CD14-positive monocyte (primary cell): ENCODE results near the gene DNAJB14. TPM values are rescaled to one million over a fixed set of nuclear protein-coding genes. Genes with fewer than 3 reads are reported as not detected.

Experiments used
- DNase-seq, 3 donors: peaks; one replicate each; pipeline ENCODE4 v3.0.0-alpha.2; 2011 to 2022
- H2AFZ ChIP-seq: 2 replicates; pipeline ENCODE4 v1.6.0; 2012; ENCODE audit warnings: mild to moderate bottlenecking, low read depth, low read length, inconsistent platforms; ENCODE audit not compliant: insufficient read depth, poor library complexity, severe bottlenecking
- H3K27ac ChIP-seq, 2 donors: 1 replicate in 1 of 2; 2 replicates in 1 of 2; pipeline ENCODE4 v1.5.1; 2012 to 2013; ENCODE audit warnings: low read length in 2 of 2, control low read depth in 1 of 2, inconsistent platforms in 1 of 2, low read depth in 1 of 2, mild to moderate bottlenecking in 1 of 2
- H3K27me3 ChIP-seq, 2 donors: one replicate each; pipeline versions ENCODE4 v1.6.0 to v1.6.1; 2011 to 2013; ENCODE audit warnings: low read length in 2 of 2; ENCODE audit not compliant: control insufficient read depth in 2 of 2, insufficient read depth in 2 of 2
- H3K36me3 ChIP-seq, 2 donors: replicated peaks in 1 of 2; 1 replicate in 1 of 2; 2 replicates in 1 of 2; pipeline versions ENCODE4 v1.5.1 to v1.6.1; 2012 to 2013; ENCODE audit warnings: low read length in 2 of 2, control low read depth in 1 of 2, inconsistent platforms in 1 of 2, mild to moderate bottlenecking in 1 of 2; ENCODE audit not compliant: insufficient read depth in 2 of 2, control insufficient read depth in 1 of 2
- H3K4me1 ChIP-seq, 2 donors: 1 replicate in 1 of 2; 2 replicates in 1 of 2; pipeline versions ENCODE4 v1.5.1 to v1.6.1; 2012 to 2013; ENCODE audit warnings: low read length in 2 of 2, control low read depth in 1 of 2, inconsistent platforms in 1 of 2, mild to moderate bottlenecking in 1 of 2, moderate library complexity in 1 of 2; ENCODE audit not compliant: insufficient read depth in 2 of 2, control insufficient read depth in 1 of 2
- H3K4me2 ChIP-seq: replicated peaks from 2 replicates; pipeline ENCODE3; 2012; ENCODE audit warnings: low read length, moderate library complexity, mild to moderate bottlenecking; ENCODE audit not compliant: poor library complexity, severe bottlenecking; ENCODE audit errors: extremely low read depth
- H3K4me3 ChIP-seq, 3 experiments: fragments of 200-600 bp in 1 of 3; sonication (generic) in 1 of 3; replicated peaks in 1 of 3; 1 replicate in 2 of 3; 2 replicates in 1 of 3; pipeline ENCODE4 v1.5.1; 2011 to 2013; ENCODE audit warnings: low read length in 3 of 3, mild to moderate bottlenecking in 3 of 3, control low read depth in 2 of 3, low read depth in 2 of 3, inconsistent platforms in 1 of 3, moderate library complexity in 1 of 3
- H3K79me2 ChIP-seq: 2 replicates; pipeline ENCODE4 v1.6.0; 2012; ENCODE audit warnings: mild to moderate bottlenecking, control low read depth, inconsistent platforms, low read length, moderate library complexity; ENCODE audit not compliant: insufficient read depth
- H3K9ac ChIP-seq: 2 replicates; pipeline ENCODE4 v1.6.0; 2017; ENCODE audit warnings: low read length, mild to moderate bottlenecking; ENCODE audit not compliant: insufficient read depth, poor library complexity, severe bottlenecking
- H3K9me3 ChIP-seq, 2 donors: replicated peaks in 1 of 2; 1 replicate in 1 of 2; 2 replicates in 1 of 2; pipeline versions ENCODE4 v1.5.1 to v1.6.1; 2012 to 2013; ENCODE audit warnings: low read length in 2 of 2, control low read depth in 1 of 2; ENCODE audit not compliant: control insufficient read depth in 1 of 2, insufficient read depth in 1 of 2
- H4K20me1 ChIP-seq: 2 replicates; pipeline ENCODE4 v1.6.0; 2012; ENCODE audit warnings: mild to moderate bottlenecking, low read length, control low read depth, moderate library complexity; ENCODE audit not compliant: insufficient read depth
- H3K27ac Mint-ChIP-seq, 7 donors: one replicate each; pipeline ENCODE4 v1.8.0; 2020; ENCODE audit warnings: mild to moderate bottlenecking in 7 of 7, mixed read lengths in 7 of 7, moderate library complexity in 6 of 7, inconsistent platforms in 2 of 7
- H3K27me3 Mint-ChIP-seq, 3 donors: one replicate each; pipeline ENCODE4 v1.8.0; 2021 to 2022; ENCODE audit warnings: low read depth in 3 of 3, mild to moderate bottlenecking in 3 of 3, mixed read lengths in 3 of 3, moderate library complexity in 3 of 3, inconsistent platforms in 1 of 3
- H3K36me3 Mint-ChIP-seq, 2 donors: one replicate each; pipeline ENCODE4 v1.8.0; 2020; ENCODE audit warnings: mixed read lengths in 2 of 2, inconsistent platforms in 1 of 2, mild to moderate bottlenecking in 1 of 2
- H3K4me1 Mint-ChIP-seq: one replicate; pipeline ENCODE4 v1.8.0; 2020; ENCODE audit warnings: mild to moderate bottlenecking, mixed read lengths
- H3K4me3 Mint-ChIP-seq, 2 donors: one replicate each; pipeline ENCODE4 v1.8.0; 2020; ENCODE audit warnings: mild to moderate bottlenecking in 2 of 2, mixed read lengths in 2 of 2, moderate library complexity in 1 of 2
- H3K9me3 Mint-ChIP-seq, 7 donors: one replicate each; pipeline ENCODE4 v1.8.0; 2020 to 2022; ENCODE audit warnings: mixed read lengths in 7 of 7, mild to moderate bottlenecking in 6 of 7, moderate library complexity in 6 of 7, inconsistent platforms in 2 of 7
- WGBS: methylation state at CpG from one replicate; pipeline ENCODE4 v1.1.5; 2013; ENCODE audit warnings: missing lambda C conversion rate; ENCODE audit not compliant: insufficient coverage; 5-methylcytosine and 5-hydroxymethylcytosine counted together
- intact Hi-C, 2 donors: fragments of 100-400 bp; cut with micrococcal nuclease; formaldehyde crosslinking; loops; one replicate each; pipeline versions ENCODE4 v1.15.0 to v1.15.1; 2023
- polyA plus RNA-seq, 3 donors: library from polyadenylated mRNA; depleted of rRNA in 1 of 3; unstranded in 2 of 3; stranded (reverse) in 1 of 3; fragments of 300-500 nt in 2 of 3; fragments of >200 nt in 1 of 3; fragmentation: Illumina TruSeq in 2 of 3; gene quantifications; 1 replicate in 2 of 3; 2 replicates in 1 of 3; pipeline ENCODE4 v1.2.3, GENCODE V29; 2012 to 2021
- TF ChIP-seq, protein P1 (sequence below): fragments of 200-600 bp; IDR thresholded peaks from one replicate; pipeline ENCODE4 v1.8.0; 2022; ENCODE audit warnings: antibody characterized with exemption, mild to moderate bottlenecking

The DNAJB14 gene
- polyA plus RNA-seq, 3 donors: 15.6 to 21.4 (median 21.4) TPM

- no peaks in the 10 kb centered on the region for H3K9me3 ChIP-seq
- TF ChIP-seq, protein P1, sequence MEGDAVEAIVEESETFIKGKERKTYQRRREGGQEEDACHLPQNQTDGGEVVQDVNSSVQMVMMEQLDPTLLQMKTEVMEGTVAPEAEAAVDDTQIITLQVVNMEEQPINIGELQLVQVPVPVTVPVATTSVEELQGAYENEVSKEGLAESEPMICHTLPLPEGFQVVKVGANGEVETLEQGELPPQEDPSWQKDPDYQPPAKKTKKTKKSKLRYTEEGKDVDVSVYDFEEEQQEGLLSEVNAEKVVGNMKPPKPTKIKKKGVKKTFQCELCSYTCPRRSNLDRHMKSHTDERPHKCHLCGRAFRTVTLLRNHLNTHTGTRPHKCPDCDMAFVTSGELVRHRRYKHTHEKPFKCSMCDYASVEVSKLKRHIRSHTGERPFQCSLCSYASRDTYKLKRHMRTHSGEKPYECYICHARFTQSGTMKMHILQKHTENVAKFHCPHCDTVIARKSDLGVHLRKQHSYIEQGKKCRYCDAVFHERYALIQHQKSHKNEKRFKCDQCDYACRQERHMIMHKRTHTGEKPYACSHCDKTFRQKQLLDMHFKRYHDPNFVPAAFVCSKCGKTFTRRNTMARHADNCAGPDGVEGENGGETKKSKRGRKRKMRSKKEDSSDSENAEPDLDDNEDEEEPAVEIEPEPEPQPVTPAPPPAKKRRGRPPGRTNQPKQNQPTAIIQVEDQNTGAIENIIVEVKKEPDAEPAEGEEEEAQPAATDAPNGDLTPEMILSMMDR: no peak
- H3K27ac ChIP-seq: no peak overlapping the region
- intact Hi-C loops: no loop called here
- no peak overlapping the region for H3K4me3 ChIP-seq
- H2AFZ ChIP-seq: no peak overlapping the region
- H3K79me2 ChIP-seq: no peaks in the 10 kb centered on the region
- H3K4me1 ChIP-seq: no peaks in the 10 kb centered on the region
- no peaks in the 10 kb centered on the region for H3K27me3 Mint-ChIP-seq
- H3K36me3 Mint-ChIP-seq: peaks cover 71 to 93% of the 10 kb centered on the region in 2 donors
- no peaks in the 10 kb centered on the region for H3K4me1 Mint-ChIP-seq
- H3K27ac Mint-ChIP-seq: peak overlapping the region in 2 of 7 donors; percentile 25 to 26
- DNase-seq: no peak
- 94% methylated on average over 8 of the region's 8 CpGs for WGBS
- no peak overlapping the region for H3K4me2 ChIP-seq
- H4K20me1 ChIP-seq: peaks cover 30% of the 10 kb centered on the region
- no peaks in the 10 kb centered on the region for H3K9me3 Mint-ChIP-seq
- H3K36me3 ChIP-seq: peaks cover 74 to 96% of the 10 kb centered on the region in 2 donors
- H3K9ac ChIP-seq: no peak overlapping the region
- H3K27me3 ChIP-seq: no peaks in the 10 kb centered on the region
- no peak overlapping the region for H3K4me3 Mint-ChIP-seq
Measured at GRCh38 chr4:99868126-99868596, 78.3 kb downstream of the DNAJB14 start.

GRCh38 chr4:99863804-99864203 is 82.6 kb downstream of the DNAJB14 start:
- H3K36me3 Mint-ChIP-seq: peaks cover 71 to 90% of the 10 kb centered on the region in 2 donors
- Histone ChIP-seq H3K9ac (no peak overlapping the region), H3K4me1 (peaks cover 19 to 25% of the 10 kb centered on the region in 2 donors), H3K4me2 (no peak overlapping the region), H3K27ac (peak overlapping the region in 1 of 2 donors; percentile 38), H3K79me2 (peaks cover 35% of the 10 kb centered on the region), H3K9me3 (no peaks in the 10 kb centered on the region), H4K20me1 (peaks cover 30% of the 10 kb centered on the region), H3K4me3 (no peak overlapping the region), H3K36me3 (peaks cover 76 to 94% of the 10 kb centered on the region in 2 donors), H3K27me3 (no peaks in the 10 kb centered on the region), H2AFZ (no peak overlapping the region)
- no peak for DNase-seq
- H3K4me3 Mint-ChIP-seq: no peak overlapping the region
- H3K9me3 Mint-ChIP-seq: no peaks in the 10 kb centered on the region
- intact Hi-C loops: no loop called here
- peaks cover 19% of the 10 kb centered on the region for H3K4me1 Mint-ChIP-seq
- peak overlapping the region in 2 of 7 donors; percentile 10 to 61 for H3K27ac Mint-ChIP-seq
- no CpG with 5 or more reads among the region's 3 CpGs for WGBS
- TF ChIP-seq, protein P1: no peak
- no peaks in the 10 kb centered on the region for H3K27me3 Mint-ChIP-seq
